K562 (cell line): ENCODE data around the gene SESN2. TPM values are rescaled to one million over a fixed set of nuclear protein-coding genes. Genes with fewer than 3 reads are reported as not detected.

Source experiments
- FUS ChIP-seq: fragments of 200-400 bp; formaldehyde crosslinking; optimal IDR thresholded peaks from 2 replicates; pipeline ENCODE3; 2017; ENCODE audit warnings: low read depth, low read length
- HDGF ChIP-seq: fragments of 450-650 bp; IDR thresholded peaks from 2 replicates; pipeline ENCODE4 v1.6.1; 2016
- MCM5 ChIP-seq: fragments of 450-650 bp; IDR thresholded peaks from 2 replicates; pipeline ENCODE4 v1.6.1; 2016; ENCODE audit warnings: low read depth
- TCF7L2 ChIP-seq: fragments of 150-350 bp; IDR thresholded peaks from 2 replicates; pipeline ENCODE4 v1.6.1; 2016; ENCODE audit warnings: low read depth, mild to moderate bottlenecking, low read length, moderate library complexity
- WHSC1 ChIP-seq: IDR thresholded peaks from one replicate; pipeline ENCODE4 v1.6.1; 2012; ENCODE audit warnings: low read length, control low read depth, inconsistent platforms
- polyA plus RNA-seq, 8 experiments: library from polyadenylated mRNA; depleted of rRNA in 4 of 8; stranded (reverse) in 5 of 8; unstranded in 3 of 8; fragments of >200 nt; fragmentation: Nextera tagmentation in 2 of 8; fragmentation: Illumina TruSeq in 1 of 8; extraction: Ambion mirVana in 2 of 8; extraction: Trizol in 1 of 8; gene quantifications; 2 replicates each; pipeline versions ENCODE4 v1.2.1 to v1.2.3, GENCODE V29; 2011 to 2014; ENCODE audit warnings: inconsistent platforms in 1 of 8, missing spikeins in 1 of 8
- total RNA-seq, 7 experiments: library from RNA; depleted of rRNA in 6 of 7; stranded (reverse); fragments of >200 nt in 6 of 7; fragmentation: Illumina TruSeq in 2 of 7; extraction: Trizol in 2 of 7; gene quantifications; 2 replicates each; pipeline versions ENCODE4 v1.2.1 to v1.2.3, GENCODE V29; 2011 to 2021; ENCODE audit warnings: low replicate concordance in 1 of 7
- TF ChIP-seq, protein P1 (sequence below): fragments of 250-450 bp; sonication (Bioruptor Pico); IDR thresholded peaks from 2 replicates; pipeline ENCODE4 v1.4.0; 2020
- TF ChIP-seq, protein P2 (sequence below): fragments of 450-650 bp; conservative IDR thresholded peaks from 2 replicates; pipeline ENCODE4 v1.6.1; 2016; ENCODE audit warnings: missing genetic modification characterization, low read depth, mild to moderate bottlenecking, missing compliant biosample characterization, moderate library complexity
- TF ChIP-seq, protein P3 (sequence below): sonication (generic); formaldehyde crosslinking; IDR thresholded peaks from 2 replicates; pipeline ENCODE4 v1.8.0; 2022; ENCODE audit warnings: mild to moderate bottlenecking, missing genetic modification reagents
- TF ChIP-seq, protein P4 (sequence below): sonication (generic); formaldehyde crosslinking; IDR thresholded peaks from 2 replicates; pipeline ENCODE4 v1.8.1; 2022; ENCODE audit warnings: missing genetic modification reagents
- TF ChIP-seq, protein P5 (sequence below): sonication (generic); IDR thresholded peaks from 2 replicates; pipeline ENCODE4 v1.6.1; 2016
- TF ChIP-seq, protein P6 (sequence below), 3 experiments: IDR thresholded peaks in 2 of 3; conservative IDR thresholded peaks in 1 of 3; 2 replicates each; pipeline ENCODE4 v1.5.1; 2011 to 2012; ENCODE audit warnings: low read length in 3 of 3, mild to moderate bottlenecking in 3 of 3, control low read depth in 2 of 3, improper control_type of control experiment in 1 of 3, inconsistent platforms in 1 of 3, low read depth in 1 of 3, mixed read lengths in 1 of 3, moderate library complexity in 1 of 3; ENCODE audit not compliant: insufficient read depth in 2 of 3
- TF ChIP-seq, protein P7 (sequence below): sonication (generic); formaldehyde crosslinking; IDR thresholded peaks from 2 replicates; pipeline ENCODE4 v1.8.0; 2022; ENCODE audit warnings: missing genetic modification reagents, mild to moderate bottlenecking, moderate library complexity, borderline replicate concordance

SESN2 gene
- total and polyA plus RNA-seq, 9 of the 15 experiments (the other 6 are each of a cell fraction or from before 2014, with no cell fraction given) = 3.7 to 71.3 (median 16.8) TPM

DNA sequence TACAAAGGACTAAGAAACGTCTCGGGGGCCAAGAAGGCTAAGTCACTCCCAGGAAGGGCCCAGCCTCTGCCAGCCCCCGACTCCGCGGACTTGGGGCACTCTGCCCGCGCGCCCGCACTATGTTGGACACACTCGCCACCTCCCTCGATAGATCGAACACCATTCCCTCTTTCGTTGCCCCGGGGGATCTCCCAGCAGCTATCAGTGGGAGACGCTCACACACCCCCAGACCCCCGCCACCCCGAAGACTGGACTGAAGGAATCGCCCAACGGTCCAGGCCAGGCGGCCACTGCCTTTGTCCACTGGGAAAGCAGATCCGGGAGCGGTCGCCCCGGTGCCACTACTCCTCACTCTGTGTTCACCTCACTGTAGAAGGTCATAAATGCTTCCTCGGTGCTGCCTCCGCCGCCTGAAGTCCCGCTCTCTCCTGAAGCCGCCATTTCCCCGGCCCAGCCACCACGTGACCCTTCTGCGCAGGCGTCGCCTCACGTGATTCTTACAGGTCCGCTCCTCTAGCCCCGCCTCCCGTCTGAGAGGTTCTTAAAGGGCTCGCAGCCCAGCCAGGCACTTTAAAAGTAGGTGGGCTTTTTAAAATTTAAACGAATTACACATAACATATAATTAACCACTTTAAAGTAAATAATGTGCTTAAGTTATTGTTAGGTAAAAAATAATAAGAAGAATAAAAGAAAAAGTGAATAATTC is 26.6 kb upstream of the SESN2 start, which contains the start of gene DNAJC8 (continued):
- TF ChIP-seq, protein P1, sequence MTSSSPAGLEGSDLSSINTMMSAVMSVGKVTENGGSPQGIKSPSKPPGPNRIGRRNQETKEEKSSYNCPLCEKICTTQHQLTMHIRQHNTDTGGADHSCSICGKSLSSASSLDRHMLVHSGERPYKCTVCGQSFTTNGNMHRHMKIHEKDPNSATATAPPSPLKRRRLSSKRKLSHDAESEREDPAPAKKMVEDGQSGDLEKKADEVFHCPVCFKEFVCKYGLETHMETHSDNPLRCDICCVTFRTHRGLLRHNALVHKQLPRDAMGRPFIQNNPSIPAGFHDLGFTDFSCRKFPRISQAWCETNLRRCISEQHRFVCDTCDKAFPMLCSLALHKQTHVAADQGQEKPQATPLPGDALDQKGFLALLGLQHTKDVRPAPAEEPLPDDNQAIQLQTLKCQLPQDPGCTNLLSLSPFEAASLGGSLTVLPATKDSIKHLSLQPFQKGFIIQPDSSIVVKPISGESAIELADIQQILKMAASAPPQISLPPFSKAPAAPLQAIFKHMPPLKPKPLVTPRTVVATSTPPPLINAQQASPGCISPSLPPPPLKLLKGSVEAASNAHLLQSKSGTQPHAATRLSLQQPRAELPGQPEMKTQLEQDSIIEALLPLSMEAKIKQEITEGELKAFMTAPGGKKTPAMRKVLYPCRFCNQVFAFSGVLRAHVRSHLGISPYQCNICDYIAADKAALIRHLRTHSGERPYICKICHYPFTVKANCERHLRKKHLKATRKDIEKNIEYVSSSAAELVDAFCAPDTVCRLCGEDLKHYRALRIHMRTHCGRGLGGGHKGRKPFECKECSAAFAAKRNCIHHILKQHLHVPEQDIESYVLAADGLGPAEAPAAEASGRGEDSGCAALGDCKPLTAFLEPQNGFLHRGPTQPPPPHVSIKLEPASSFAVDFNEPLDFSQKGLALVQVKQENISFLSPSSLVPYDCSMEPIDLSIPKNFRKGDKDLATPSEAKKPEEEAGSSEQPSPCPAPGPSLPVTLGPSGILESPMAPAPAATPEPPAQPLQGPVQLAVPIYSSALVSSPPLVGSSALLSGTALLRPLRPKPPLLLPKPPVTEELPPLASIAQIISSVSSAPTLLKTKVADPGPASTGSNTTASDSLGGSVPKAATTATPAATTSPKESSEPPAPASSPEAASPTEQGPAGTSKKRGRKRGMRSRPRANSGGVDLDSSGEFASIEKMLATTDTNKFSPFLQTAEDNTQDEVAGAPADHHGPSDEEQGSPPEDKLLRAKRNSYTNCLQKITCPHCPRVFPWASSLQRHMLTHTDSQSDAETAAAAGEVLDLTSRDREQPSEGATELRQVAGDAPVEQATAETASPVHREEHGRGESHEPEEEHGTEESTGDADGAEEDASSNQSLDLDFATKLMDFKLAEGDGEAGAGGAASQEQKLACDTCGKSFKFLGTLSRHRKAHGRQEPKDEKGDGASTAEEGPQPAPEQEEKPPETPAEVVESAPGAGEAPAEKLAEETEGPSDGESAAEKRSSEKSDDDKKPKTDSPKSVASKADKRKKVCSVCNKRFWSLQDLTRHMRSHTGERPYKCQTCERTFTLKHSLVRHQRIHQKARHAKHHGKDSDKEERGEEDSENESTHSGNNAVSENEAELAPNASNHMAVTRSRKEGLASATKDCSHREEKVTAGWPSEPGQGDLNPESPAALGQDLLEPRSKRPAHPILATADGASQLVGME (CRISPR knock-in tag) = no peak
- no peak for TF ChIP-seq FUS
- no peak for TF ChIP-seq TCF7L2
- TF ChIP-seq HDGF = no peak
- TF ChIP-seq, protein P2, sequence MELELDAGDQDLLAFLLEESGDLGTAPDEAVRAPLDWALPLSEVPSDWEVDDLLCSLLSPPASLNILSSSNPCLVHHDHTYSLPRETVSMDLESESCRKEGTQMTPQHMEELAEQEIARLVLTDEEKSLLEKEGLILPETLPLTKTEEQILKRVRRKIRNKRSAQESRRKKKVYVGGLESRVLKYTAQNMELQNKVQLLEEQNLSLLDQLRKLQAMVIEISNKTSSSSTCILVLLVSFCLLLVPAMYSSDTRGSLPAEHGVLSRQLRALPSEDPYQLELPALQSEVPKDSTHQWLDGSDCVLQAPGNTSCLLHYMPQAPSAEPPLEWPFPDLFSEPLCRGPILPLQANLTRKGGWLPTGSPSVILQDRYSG (tag) = no peak
- TF ChIP-seq, protein P3, sequence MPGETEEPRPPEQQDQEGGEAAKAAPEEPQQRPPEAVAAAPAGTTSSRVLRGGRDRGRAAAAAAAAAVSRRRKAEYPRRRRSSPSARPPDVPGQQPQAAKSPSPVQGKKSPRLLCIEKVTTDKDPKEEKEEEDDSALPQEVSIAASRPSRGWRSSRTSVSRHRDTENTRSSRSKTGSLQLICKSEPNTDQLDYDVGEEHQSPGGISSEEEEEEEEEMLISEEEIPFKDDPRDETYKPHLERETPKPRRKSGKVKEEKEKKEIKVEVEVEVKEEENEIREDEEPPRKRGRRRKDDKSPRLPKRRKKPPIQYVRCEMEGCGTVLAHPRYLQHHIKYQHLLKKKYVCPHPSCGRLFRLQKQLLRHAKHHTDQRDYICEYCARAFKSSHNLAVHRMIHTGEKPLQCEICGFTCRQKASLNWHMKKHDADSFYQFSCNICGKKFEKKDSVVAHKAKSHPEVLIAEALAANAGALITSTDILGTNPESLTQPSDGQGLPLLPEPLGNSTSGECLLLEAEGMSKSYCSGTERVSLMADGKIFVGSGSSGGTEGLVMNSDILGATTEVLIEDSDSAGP (CRISPR knock-in tag) = peak; percentile 98
- no peak for TF ChIP-seq MCM5
- TF ChIP-seq, protein P4, sequence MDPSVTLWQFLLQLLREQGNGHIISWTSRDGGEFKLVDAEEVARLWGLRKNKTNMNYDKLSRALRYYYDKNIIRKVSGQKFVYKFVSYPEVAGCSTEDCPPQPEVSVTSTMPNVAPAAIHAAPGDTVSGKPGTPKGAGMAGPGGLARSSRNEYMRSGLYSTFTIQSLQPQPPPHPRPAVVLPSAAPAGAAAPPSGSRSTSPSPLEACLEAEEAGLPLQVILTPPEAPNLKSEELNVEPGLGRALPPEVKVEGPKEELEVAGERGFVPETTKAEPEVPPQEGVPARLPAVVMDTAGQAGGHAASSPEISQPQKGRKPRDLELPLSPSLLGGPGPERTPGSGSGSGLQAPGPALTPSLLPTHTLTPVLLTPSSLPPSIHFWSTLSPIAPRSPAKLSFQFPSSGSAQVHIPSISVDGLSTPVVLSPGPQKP (CRISPR knock-in tag) = no peak
- TF ChIP-seq, protein P5, sequence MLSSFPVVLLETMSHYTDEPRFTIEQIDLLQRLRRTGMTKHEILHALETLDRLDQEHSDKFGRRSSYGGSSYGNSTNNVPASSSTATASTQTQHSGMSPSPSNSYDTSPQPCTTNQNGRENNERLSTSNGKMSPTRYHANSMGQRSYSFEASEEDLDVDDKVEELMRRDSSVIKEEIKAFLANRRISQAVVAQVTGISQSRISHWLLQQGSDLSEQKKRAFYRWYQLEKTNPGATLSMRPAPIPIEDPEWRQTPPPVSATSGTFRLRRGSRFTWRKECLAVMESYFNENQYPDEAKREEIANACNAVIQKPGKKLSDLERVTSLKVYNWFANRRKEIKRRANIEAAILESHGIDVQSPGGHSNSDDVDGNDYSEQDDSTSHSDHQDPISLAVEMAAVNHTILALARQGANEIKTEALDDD = no peak
- TF ChIP-seq, protein P6, sequence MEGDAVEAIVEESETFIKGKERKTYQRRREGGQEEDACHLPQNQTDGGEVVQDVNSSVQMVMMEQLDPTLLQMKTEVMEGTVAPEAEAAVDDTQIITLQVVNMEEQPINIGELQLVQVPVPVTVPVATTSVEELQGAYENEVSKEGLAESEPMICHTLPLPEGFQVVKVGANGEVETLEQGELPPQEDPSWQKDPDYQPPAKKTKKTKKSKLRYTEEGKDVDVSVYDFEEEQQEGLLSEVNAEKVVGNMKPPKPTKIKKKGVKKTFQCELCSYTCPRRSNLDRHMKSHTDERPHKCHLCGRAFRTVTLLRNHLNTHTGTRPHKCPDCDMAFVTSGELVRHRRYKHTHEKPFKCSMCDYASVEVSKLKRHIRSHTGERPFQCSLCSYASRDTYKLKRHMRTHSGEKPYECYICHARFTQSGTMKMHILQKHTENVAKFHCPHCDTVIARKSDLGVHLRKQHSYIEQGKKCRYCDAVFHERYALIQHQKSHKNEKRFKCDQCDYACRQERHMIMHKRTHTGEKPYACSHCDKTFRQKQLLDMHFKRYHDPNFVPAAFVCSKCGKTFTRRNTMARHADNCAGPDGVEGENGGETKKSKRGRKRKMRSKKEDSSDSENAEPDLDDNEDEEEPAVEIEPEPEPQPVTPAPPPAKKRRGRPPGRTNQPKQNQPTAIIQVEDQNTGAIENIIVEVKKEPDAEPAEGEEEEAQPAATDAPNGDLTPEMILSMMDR (IDR thresholded peaks at IDR 0.05 in 2 of 3, conservative IDR thresholded peaks at IDR 0.05 in 1 of 3; ENCODE audit: insufficient read depth in 2 of 3, low read depth in 1 of 3, low read length in 3 of 3) = no peak; a peak in 1 of 6 replicates
- TF ChIP-seq, protein P7, sequence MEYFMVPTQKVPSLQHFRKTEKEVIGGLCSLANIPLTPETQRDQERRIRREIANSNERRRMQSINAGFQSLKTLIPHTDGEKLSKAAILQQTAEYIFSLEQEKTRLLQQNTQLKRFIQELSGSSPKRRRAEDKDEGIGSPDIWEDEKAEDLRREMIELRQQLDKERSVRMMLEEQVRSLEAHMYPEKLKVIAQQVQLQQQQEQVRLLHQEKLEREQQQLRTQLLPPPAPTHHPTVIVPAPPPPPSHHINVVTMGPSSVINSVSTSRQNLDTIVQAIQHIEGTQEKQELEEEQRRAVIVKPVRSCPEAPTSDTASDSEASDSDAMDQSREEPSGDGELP (CRISPR knock-in tag) = peak; percentile 89
- TF ChIP-seq WHSC1 = no peak
